ENCODE measurements around the gene BIVM.

The BIVM gene

DNA sequence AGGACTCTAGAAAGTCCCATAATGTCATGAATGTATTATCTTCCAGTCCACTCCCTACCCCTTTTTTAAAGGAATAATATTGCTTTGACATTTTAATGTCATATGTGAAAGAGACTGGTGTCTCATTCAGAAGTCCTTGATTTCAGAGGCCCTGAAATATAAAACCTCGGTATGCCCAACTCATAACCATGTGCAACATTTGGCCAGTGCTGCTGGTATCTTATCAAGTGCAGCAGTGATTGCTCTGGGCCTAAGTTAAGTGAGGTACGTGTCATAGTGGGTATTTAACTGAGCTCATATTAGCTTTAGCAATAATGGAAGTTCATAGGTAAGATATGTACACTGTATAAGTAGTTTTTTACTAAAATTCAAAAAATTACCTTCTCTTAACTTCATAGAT lies 40.1 kb upstream of the BIVM start:
- Histone ChIP-seq H3K4me1 (ENCODE audit: insufficient read depth, low read length, poor library complexity, severe bottlenecking) (no peaks in the 10 kb centered on the region), H3K27me3 (ENCODE audit: insufficient read depth, low read length, poor library complexity, severe bottlenecking) (no peaks in the 10 kb centered on the region), H2AFZ (ENCODE audit: low read length) (no peak overlapping the region), H4K20me1 (ENCODE audit: insufficient read depth, low read length, poor library complexity, severe bottlenecking) (no peaks in the 10 kb centered on the region), H3K79me2 (ENCODE audit: insufficient read depth, low read length) (no peaks in the 10 kb centered on the region), H3K9me3 (ENCODE audit: insufficient read depth, low read depth, low read length) (no peaks in the 10 kb centered on the region), H3K4me2 (ENCODE audit: low read depth, low read length, poor library complexity, severe bottlenecking) (no peak overlapping the region), H3F3A (ENCODE audit: low read depth) (no peaks in the 10 kb centered on the region), H3K9ac (ENCODE audit: low read depth, low read length, poor library complexity, severe bottlenecking) (no peak overlapping the region), H3K9me2 (replicated peaks; ENCODE audit: low read depth, low read length) (no peaks in the 10 kb centered on the region), H3K36me3 (ENCODE audit: insufficient read depth, low read length) (no peaks in the 10 kb centered on the region), H3K4me3 (ENCODE audit: low read length, poor library complexity, severe bottlenecking) (no peak overlapping the region)
- TF ChIP-seq EZH2phosphoT487 (IDR thresholded peaks at IDR 0.05; ENCODE audit: borderline replicate concordance): no peak
- TF ChIP-seq, protein P1, sequence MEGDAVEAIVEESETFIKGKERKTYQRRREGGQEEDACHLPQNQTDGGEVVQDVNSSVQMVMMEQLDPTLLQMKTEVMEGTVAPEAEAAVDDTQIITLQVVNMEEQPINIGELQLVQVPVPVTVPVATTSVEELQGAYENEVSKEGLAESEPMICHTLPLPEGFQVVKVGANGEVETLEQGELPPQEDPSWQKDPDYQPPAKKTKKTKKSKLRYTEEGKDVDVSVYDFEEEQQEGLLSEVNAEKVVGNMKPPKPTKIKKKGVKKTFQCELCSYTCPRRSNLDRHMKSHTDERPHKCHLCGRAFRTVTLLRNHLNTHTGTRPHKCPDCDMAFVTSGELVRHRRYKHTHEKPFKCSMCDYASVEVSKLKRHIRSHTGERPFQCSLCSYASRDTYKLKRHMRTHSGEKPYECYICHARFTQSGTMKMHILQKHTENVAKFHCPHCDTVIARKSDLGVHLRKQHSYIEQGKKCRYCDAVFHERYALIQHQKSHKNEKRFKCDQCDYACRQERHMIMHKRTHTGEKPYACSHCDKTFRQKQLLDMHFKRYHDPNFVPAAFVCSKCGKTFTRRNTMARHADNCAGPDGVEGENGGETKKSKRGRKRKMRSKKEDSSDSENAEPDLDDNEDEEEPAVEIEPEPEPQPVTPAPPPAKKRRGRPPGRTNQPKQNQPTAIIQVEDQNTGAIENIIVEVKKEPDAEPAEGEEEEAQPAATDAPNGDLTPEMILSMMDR (conservative IDR thresholded peaks at IDR 0.05; ENCODE audit: low read length): no peak

DNA sequence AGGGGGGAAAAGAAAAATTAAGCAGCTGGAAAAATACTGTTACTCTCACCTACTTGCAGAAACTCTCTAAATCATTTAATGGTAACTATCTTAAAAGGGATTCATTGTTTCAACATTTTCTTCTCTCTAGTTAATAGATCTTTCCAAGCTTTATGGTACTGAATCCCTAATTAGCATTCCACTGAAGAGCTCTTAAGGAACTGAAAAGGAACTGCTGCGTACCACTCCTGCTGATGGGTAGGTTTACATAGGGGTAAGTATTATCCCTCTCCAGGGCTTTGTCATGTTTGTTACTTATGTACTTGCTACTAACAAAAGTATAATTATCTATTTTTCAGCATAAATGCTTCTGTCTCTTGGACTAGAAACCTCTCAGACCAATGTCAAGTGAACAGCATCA lies 37.8 kb upstream of the BIVM start:
- no peaks in the 10 kb centered on the region for H3K79me2 ChIP-seq (ENCODE audit: insufficient read depth, low read length)
- no peak overlapping the region for H3K9ac ChIP-seq (ENCODE audit: low read depth, low read length, poor library complexity, severe bottlenecking)
- H3K4me1 ChIP-seq (ENCODE audit: insufficient read depth, low read length, poor library complexity, severe bottlenecking): no peaks in the 10 kb centered on the region
- TF ChIP-seq EZH2phosphoT487 (IDR thresholded peaks at IDR 0.05; ENCODE audit: borderline replicate concordance): no peak
- TF ChIP-seq, protein P1 (conservative IDR thresholded peaks at IDR 0.05; ENCODE audit: low read length): no peak
- no peaks in the 10 kb centered on the region for H4K20me1 ChIP-seq (ENCODE audit: insufficient read depth, low read length, poor library complexity, severe bottlenecking)
- H3K4me2 ChIP-seq (ENCODE audit: low read depth, low read length, poor library complexity, severe bottlenecking): no peak overlapping the region
- no peaks in the 10 kb centered on the region for H3K9me2 ChIP-seq (replicated peaks; ENCODE audit: low read depth, low read length)
- H3F3A ChIP-seq (ENCODE audit: low read depth): no peaks in the 10 kb centered on the region
- H3K4me3 ChIP-seq (ENCODE audit: low read length, poor library complexity, severe bottlenecking): no peak overlapping the region
- no peaks in the 10 kb centered on the region for H3K27me3 ChIP-seq (ENCODE audit: insufficient read depth, low read length, poor library complexity, severe bottlenecking)
- H3K36me3 ChIP-seq (ENCODE audit: insufficient read depth, low read length): no peaks in the 10 kb centered on the region
- H3K9me3 ChIP-seq (ENCODE audit: insufficient read depth, low read depth, low read length): no peaks in the 10 kb centered on the region
- no peak overlapping the region for H2AFZ ChIP-seq (ENCODE audit: low read length)

DNA sequence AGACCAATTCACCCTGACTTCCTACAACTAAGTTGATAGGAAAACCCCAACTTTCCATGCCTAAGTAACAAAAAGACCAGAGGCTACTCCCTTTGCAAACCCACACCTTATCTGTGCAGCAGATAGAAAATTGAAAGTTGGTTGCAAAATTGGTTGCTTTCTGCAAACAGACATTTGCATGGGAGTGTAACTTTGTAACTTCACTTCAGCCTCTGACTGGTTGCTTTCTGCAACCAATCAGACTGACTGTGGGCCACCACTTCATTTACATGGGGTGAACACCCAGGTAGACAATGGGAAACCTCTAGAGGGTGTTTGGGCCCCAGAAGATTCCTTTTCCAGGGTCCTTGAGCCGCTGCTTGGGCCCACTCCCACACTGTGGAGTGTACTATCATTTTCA lies 35.2 kb upstream of the BIVM start:
- Histone ChIP-seq H3K36me3 (ENCODE audit: insufficient read depth, low read length) (no peaks in the 10 kb centered on the region), H3K9ac (ENCODE audit: low read depth, low read length, poor library complexity, severe bottlenecking) (no peak overlapping the region), H3K79me2 (ENCODE audit: insufficient read depth, low read length) (no peaks in the 10 kb centered on the region), H3K4me3 (ENCODE audit: low read length, poor library complexity, severe bottlenecking) (no peak overlapping the region), H3K4me1 (ENCODE audit: insufficient read depth, low read length, poor library complexity, severe bottlenecking) (no peaks in the 10 kb centered on the region), H2AFZ (ENCODE audit: low read length) (no peak overlapping the region), H3K4me2 (ENCODE audit: low read depth, low read length, poor library complexity, severe bottlenecking) (no peak overlapping the region), H3K9me3 (ENCODE audit: insufficient read depth, low read depth, low read length) (no peaks in the 10 kb centered on the region), H3K9me2 (replicated peaks; ENCODE audit: low read depth, low read length) (no peaks in the 10 kb centered on the region), H3F3A (ENCODE audit: low read depth) (no peaks in the 10 kb centered on the region), H3K27me3 (ENCODE audit: insufficient read depth, low read length, poor library complexity, severe bottlenecking) (no peaks in the 10 kb centered on the region), H4K20me1 (ENCODE audit: insufficient read depth, low read length, poor library complexity, severe bottlenecking) (no peaks in the 10 kb centered on the region)
- TF ChIP-seq, protein P1 (conservative IDR thresholded peaks at IDR 0.05; ENCODE audit: low read length): no peak
- no peak for TF ChIP-seq EZH2phosphoT487 (IDR thresholded peaks at IDR 0.05; ENCODE audit: borderline replicate concordance)

Data from Loucy (cell line).